OCI-LY1 (cell line): ENCODE measurements around the gene GIGYF1.

Experiments used
- CTCF ChIP-seq: fragments of 200-600 bp; sonication (generic), shearing (Covaris generic); IDR thresholded peaks from 2 replicates; pipeline ENCODE4 v1.5.1; 2017; ENCODE audit warnings: mild to moderate bottlenecking, antibody characterized with exemption, low read length, moderate library complexity, mixed read lengths
- EZH2 ChIP-seq: fragments of 200-600 bp; sonication (generic), shearing (Covaris generic); IDR thresholded peaks from 2 replicates; pipeline ENCODE4 v1.8.0; 2017; ENCODE audit warnings: borderline replicate concordance, mixed run types, mild to moderate bottlenecking, antibody characterized with exemption, low read length, moderate library complexity, mixed read lengths

- no peak for TF ChIP-seq CTCF
- TF ChIP-seq EZH2, result no peak
These were observed 26.6 kb downstream of the GIGYF1 start for GRCh38 chr7:100667331-100668068.
